Mesendoderm (in vitro differentiated cells): ENCODE results near the gene PHLDA1.

Experiments used
- DNase-seq: peaks from one replicate; pipeline ENCODE4 v3.0.0; 2013
- H2AK5ac ChIP-seq: 2 replicates; pipeline ENCODE4 v1.6.1; 2013; ENCODE audit warnings: low read length, inconsistent platforms
- H2BK120ac ChIP-seq: 2 replicates; pipeline ENCODE4 v1.6.1; 2013; ENCODE audit warnings: low read depth, mild to moderate bottlenecking, low read length, moderate library complexity, mixed read lengths
- H2BK15ac ChIP-seq: replicated peaks from 2 replicates; pipeline ENCODE4 v1.6.1; 2013; ENCODE audit warnings: low read depth, mild to moderate bottlenecking, moderate library complexity
- H2BK5ac ChIP-seq: 2 replicates; pipeline ENCODE4 v1.6.1; 2013; ENCODE audit warnings: low read length, inconsistent platforms
- H3K18ac ChIP-seq: 2 replicates; pipeline ENCODE4 v1.6.1; 2013; ENCODE audit warnings: mild to moderate bottlenecking, low read length, mixed read lengths
- H3K23ac ChIP-seq: one replicate; pipeline ENCODE4 v1.6.1; 2013; ENCODE audit warnings: low read length
- H3K27ac ChIP-seq: 2 replicates; pipeline ENCODE4 v1.5.1; 2013; ENCODE audit warnings: low read depth, mild to moderate bottlenecking, inconsistent platforms, low read length, moderate library complexity
- H3K27me3 ChIP-seq: 2 replicates; pipeline ENCODE4 v1.6.1; 2013; ENCODE audit warnings: low read length, control low read depth, mild to moderate bottlenecking, inconsistent platforms; ENCODE audit not compliant: insufficient read depth, poor library complexity
- H3K36me3 ChIP-seq: 2 replicates; pipeline ENCODE4 v1.6.1; 2013; ENCODE audit warnings: low read length, inconsistent platforms; ENCODE audit not compliant: control insufficient read depth, insufficient read depth
- H3K4ac ChIP-seq: one replicate; pipeline ENCODE4 v1.6.1; 2013; ENCODE audit warnings: low read depth, mild to moderate bottlenecking, low read length, moderate library complexity
- H3K4me1 ChIP-seq: 2 replicates; pipeline ENCODE4 v1.6.1; 2013; ENCODE audit warnings: low read depth, low read length, inconsistent platforms; ENCODE audit not compliant: control insufficient read depth
- H3K4me2 ChIP-seq: 2 replicates; pipeline ENCODE4 v1.6.1; 2013; ENCODE audit warnings: low read length
- H3K4me3 ChIP-seq: 2 replicates; pipeline ENCODE4 v1.5.1; 2013; ENCODE audit warnings: mild to moderate bottlenecking, low read length
- H3K56ac ChIP-seq: one replicate; pipeline ENCODE4 v1.6.1; 2013; ENCODE audit warnings: low read length
- H3K79me1 ChIP-seq: 2 replicates; pipeline ENCODE4 v1.6.1; 2013; ENCODE audit warnings: low read length, inconsistent platforms
- H3K79me2 ChIP-seq: 2 replicates; pipeline ENCODE4 v1.6.1; 2013; ENCODE audit warnings: mild to moderate bottlenecking, low read length; ENCODE audit not compliant: control insufficient read depth, insufficient read depth
- H3K9ac ChIP-seq: 2 replicates; pipeline ENCODE4 v1.6.1; 2013; ENCODE audit warnings: low read length, inconsistent platforms
- H4K5ac ChIP-seq: one replicate; pipeline ENCODE4 v1.6.1; 2013; ENCODE audit warnings: low read length
- H4K8ac ChIP-seq: one replicate; pipeline ENCODE4 v1.6.1; 2013; ENCODE audit warnings: low read depth, mild to moderate bottlenecking, control low read depth, low read length, moderate library complexity
- WGBS: extraction: QIAGEN DNeasy Blood & Tissue Kit; methylation state at CpG from one replicate; pipeline ENCODE4 v1.1.7; 2013; ENCODE audit warnings: low lambda C conversion rate, missing lambda C conversion rate; ENCODE audit not compliant: insufficient coverage; ENCODE audit errors: extremely low coverage; 5-methylcytosine and 5-hydroxymethylcytosine counted together

PHLDA1 gene

GRCh38 chr12:76002598-76003354 lies 28.8 kb downstream of the PHLDA1 start:
- Histone ChIP-seq H3K4me2 (no peak overlapping the region), H3K36me3 (no peaks in the 10 kb centered on the region), H3K4me1 (peaks cover 3% of the 10 kb centered on the region), H4K8ac (no peak overlapping the region), H3K27ac (no peak overlapping the region), H3K4ac (no peak overlapping the region), H3K4me3 (no peak overlapping the region), H2BK15ac (no peak overlapping the region), H3K27me3 (no peaks in the 10 kb centered on the region), H3K18ac (no peak overlapping the region), H3K9ac (no peak overlapping the region), H3K56ac (no peak overlapping the region), H3K79me2 (no peaks in the 10 kb centered on the region), H3K23ac (no peak overlapping the region), H2BK5ac (no peak overlapping the region), H4K5ac (no peak overlapping the region), H3K79me1 (no peaks in the 10 kb centered on the region), H2BK120ac (no peak overlapping the region), H2AK5ac (no peak overlapping the region)
- no peak for DNase-seq
- WGBS = no CpG with 5 or more reads among the region's 1 CpG

GRCh38 chr12:75998292-75999063 lies 33.1 kb downstream of the PHLDA1 start:
- Histone ChIP-seq H3K18ac (no peak overlapping the region), H3K56ac (no peak overlapping the region), H3K79me1 (no peaks in the 10 kb centered on the region), H2BK120ac (no peak overlapping the region), H4K8ac (no peak overlapping the region), H3K27me3 (no peaks in the 10 kb centered on the region), H2BK15ac (no peak overlapping the region), H3K4me2 (no peak overlapping the region), H3K23ac (no peak overlapping the region), H4K5ac (no peak overlapping the region), H3K36me3 (no peaks in the 10 kb centered on the region), H3K4me3 (no peak overlapping the region), H3K79me2 (no peaks in the 10 kb centered on the region), H3K4me1 (no peaks in the 10 kb centered on the region), H2BK5ac (no peak overlapping the region), H3K4ac (no peak overlapping the region), H3K9ac (no peak overlapping the region), H3K27ac (no peak overlapping the region), H2AK5ac (no peak overlapping the region)
- DNase-seq = no peak
- no CpG with 5 or more reads among the region's 4 CpGs for WGBS

GRCh38 chr12:75997658-75998057 lies 33.9 kb downstream of the PHLDA1 start:
- H3K79me1 ChIP-seq = no peaks in the 10 kb centered on the region
- H3K27ac ChIP-seq = no peak overlapping the region
- H3K4me1 ChIP-seq = no peaks in the 10 kb centered on the region
- H3K18ac ChIP-seq = no peak overlapping the region
- H3K56ac ChIP-seq = no peak overlapping the region
- no peaks in the 10 kb centered on the region for H3K79me2 ChIP-seq
- no peak overlapping the region for H2BK15ac ChIP-seq
- no peak overlapping the region for H2BK120ac ChIP-seq
- no peak overlapping the region for H4K5ac ChIP-seq
- no peak overlapping the region for H3K4me3 ChIP-seq
- H2AK5ac ChIP-seq = no peak overlapping the region
- H2BK5ac ChIP-seq = no peak overlapping the region
- H3K27me3 ChIP-seq = no peaks in the 10 kb centered on the region
- no peaks in the 10 kb centered on the region for H3K36me3 ChIP-seq
- no peak overlapping the region for H3K4ac ChIP-seq
- H3K4me2 ChIP-seq = no peak overlapping the region
- no peak overlapping the region for H3K9ac ChIP-seq
- no CpG with 5 or more reads among the region's 3 CpGs for WGBS
- no peak overlapping the region for H3K23ac ChIP-seq
- no peak for DNase-seq
- no peak overlapping the region for H4K8ac ChIP-seq

- Histone ChIP-seq H3K4me2 (no peak overlapping the region), H3K79me2 (no peaks in the 10 kb centered on the region), H3K27ac (no peak overlapping the region), H2BK5ac (no peak overlapping the region), H2BK120ac (no peak overlapping the region), H3K9ac (no peak overlapping the region), H3K18ac (no peak overlapping the region), H4K5ac (no peak overlapping the region), H2BK15ac (no peak overlapping the region), H3K23ac (no peak overlapping the region), H3K79me1 (no peaks in the 10 kb centered on the region), H2AK5ac (no peak overlapping the region), H3K27me3 (no peaks in the 10 kb centered on the region), H3K56ac (no peak overlapping the region), H3K4ac (no peak overlapping the region), H3K4me1 (no peaks in the 10 kb centered on the region), H4K8ac (no peak overlapping the region), H3K4me3 (no peak overlapping the region), H3K36me3 (no peaks in the 10 kb centered on the region)
- no peak for DNase-seq
- no CpG with 5 or more reads among the region's 1 CpG for WGBS
These were observed 34.6 kb downstream of the PHLDA1 start for GRCh38 chr12:75996861-75997447.

- Histone ChIP-seq H3K23ac (no peak overlapping the region), H3K27me3 (no peaks in the 10 kb centered on the region), H3K4me1 (no peaks in the 10 kb centered on the region), H2BK15ac (no peak overlapping the region), H2BK5ac (no peak overlapping the region), H3K4me2 (no peak overlapping the region), H3K9ac (no peak overlapping the region), H3K79me1 (no peaks in the 10 kb centered on the region), H3K27ac (no peak overlapping the region), H3K56ac (no peak overlapping the region), H4K5ac (no peak overlapping the region), H3K18ac (no peak overlapping the region), H3K4me3 (no peak overlapping the region), H3K36me3 (no peaks in the 10 kb centered on the region), H2BK120ac (no peak overlapping the region), H3K4ac (no peak overlapping the region), H4K8ac (no peak overlapping the region), H2AK5ac (no peak overlapping the region), H3K79me2 (no peaks in the 10 kb centered on the region)
- DNase-seq = no peak
These were observed 35.9 kb downstream of the PHLDA1 start for GRCh38 chr12:75995691-75996090.
